Measurements from ENCODE around the gene LY6G6D.
A peak's percentile ranks its signal among the peaks of the same experiment; 100 is the strongest.

LY6G6D gene

GRCh38 chr6:31729979-31730630, 15.0 kb downstream of the LY6G6D start:
- in situ Hi-C loops (cut with HindIII; ENCODE audit: low sequenced_read_pairs), result no loop called here
- peak; percentile 91 for DNase-seq (ENCODE audit: low read depth, low spot score)
- peak overlapping the region; percentile 65 for H3K4me3 ChIP-seq (ENCODE audit: low read depth, low read length)
- peak; percentile 9 for TF ChIP-seq CTCF (IDR thresholded peaks at IDR 0.05; ENCODE audit: low read depth, low read length)

- peak overlapping the region; percentile 65 for H3K4me3 ChIP-seq (ENCODE audit: low read depth, low read length)
- TF ChIP-seq CTCF (IDR thresholded peaks at IDR 0.05; ENCODE audit: low read depth, low read length), result no peak
- no peak for DNase-seq (ENCODE audit: low read depth, low spot score)
- in situ Hi-C loops (cut with HindIII; ENCODE audit: low sequenced_read_pairs), result no loop called here
These were observed 15.5 kb downstream of the LY6G6D start for GRCh38 chr6:31730631-31731086.

GRCh38 chr6:31732029-31732428, 16.9 kb downstream of the LY6G6D start:
- DNase-seq (ENCODE audit: low read depth, low spot score), result no peak
- no peak overlapping the region for H3K4me3 ChIP-seq (ENCODE audit: low read depth, low read length)
- in situ Hi-C loops (cut with HindIII; ENCODE audit: low sequenced_read_pairs), result no loop called here

GRCh38 chr6:31733734-31734133, 18.6 kb downstream of the LY6G6D start:
- DNase-seq (ENCODE audit: low read depth, low spot score), result no peak
- no peak for TF ChIP-seq CTCF (IDR thresholded peaks at IDR 0.05; ENCODE audit: low read depth, low read length)
- no peak overlapping the region for H3K4me3 ChIP-seq (ENCODE audit: low read depth, low read length)
- in situ Hi-C loops (cut with HindIII; ENCODE audit: low sequenced_read_pairs), result no loop called here

More at GRCh38 chr6:31732029-31732428, 16.9 kb downstream of the LY6G6D start:
- TF ChIP-seq CTCF (IDR thresholded peaks at IDR 0.05; ENCODE audit: low read depth, low read length), result no peak

GRCh38 chr6:31734247-31734820, 19.2 kb downstream of the LY6G6D start:
- TF ChIP-seq CTCF (IDR thresholded peaks at IDR 0.05; ENCODE audit: low read depth, low read length), result no peak
- peak overlapping the region; percentile 63 for H3K4me3 ChIP-seq (ENCODE audit: low read depth, low read length)
- in situ Hi-C loops (cut with HindIII; ENCODE audit: low sequenced_read_pairs), result no loop called here
- DNase-seq (ENCODE audit: low read depth, low spot score), result no peak

GRCh38 chr6:31734821-31735406, 19.8 kb downstream of the LY6G6D start:
- DNase-seq (ENCODE audit: low read depth, low spot score), result peak; percentile 48
- in situ Hi-C loops (cut with HindIII; ENCODE audit: low sequenced_read_pairs), result no loop called here
- no peak for TF ChIP-seq CTCF (IDR thresholded peaks at IDR 0.05; ENCODE audit: low read depth, low read length)
- H3K4me3 ChIP-seq (ENCODE audit: low read depth, low read length), result peak overlapping the region; percentile 63
